KMS-11 (cell line): Measurements from ENCODE around the gene ARPC1A.
"Not testable (repeated sequence)": the region's sequence is repeated elsewhere in the genome, so short reads cannot be mapped to it uniquely, and the experiment has no call there.

Experiments
- H2AFZ ChIP-seq: fragments of 200-600 bp; sonication (generic); 2 replicates; pipeline ENCODE4 v1.6.1; 2016; ENCODE audit warnings: antibody characterized with exemption, mixed run types, low read depth
- H3K27ac ChIP-seq: fragments of 200-600 bp; sonication (generic); 2 replicates; pipeline ENCODE4 v1.6.1; 2016; ENCODE audit warnings: mild to moderate bottlenecking, mixed run types
- H3K27me3 ChIP-seq: fragments of 200-600 bp; sonication (generic); 2 replicates; pipeline ENCODE4 v1.6.1; 2017; ENCODE audit warnings: mild to moderate bottlenecking, low read depth, mixed run types, moderate library complexity; ENCODE audit not compliant: insufficient read depth
- H3K36me3 ChIP-seq: fragments of 200-600 bp; sonication (generic); 2 replicates; pipeline ENCODE4 v1.6.1; 2017; ENCODE audit warnings: mild to moderate bottlenecking, mixed run types; ENCODE audit not compliant: insufficient read depth
- H3K4me1 ChIP-seq: fragments of 200-600 bp; sonication (generic); 2 replicates; pipeline ENCODE4 v1.6.1; 2016; ENCODE audit warnings: mild to moderate bottlenecking, low read depth, mixed run types; ENCODE audit not compliant: poor library complexity, severe bottlenecking
- H3K4me2 ChIP-seq: fragments of 200-600 bp; sonication (generic); 2 replicates; pipeline ENCODE4 v1.7.0; 2016; ENCODE audit warnings: mild to moderate bottlenecking, mixed run types
- H3K4me3 ChIP-seq: fragments of 200-600 bp; sonication (generic); IDR thresholded peaks from 2 replicates; pipeline ENCODE4 v1.6.1; 2017; ENCODE audit warnings: low read depth, low read length, mixed read lengths; ENCODE audit not compliant: insufficient read depth
- H3K79me2 ChIP-seq: fragments of 200-600 bp; sonication (generic); 2 replicates; pipeline ENCODE4 v1.6.1; 2016; ENCODE audit warnings: low read depth, mixed run types; ENCODE audit not compliant: insufficient read depth
- H3K9ac ChIP-seq: fragments of 200-600 bp; sonication (generic); 2 replicates; pipeline ENCODE4 v1.6.1; 2016; ENCODE audit warnings: mild to moderate bottlenecking, mixed run types
- H4K20me1 ChIP-seq: fragments of 200-600 bp; sonication (generic); 2 replicates; pipeline ENCODE4 v1.6.1; 2016; ENCODE audit warnings: mild to moderate bottlenecking, mixed run types; ENCODE audit not compliant: insufficient read depth
- CTCF ChIP-seq: fragments of 200-600 bp; sonication (generic); conservative IDR thresholded peaks from 2 replicates; pipeline ENCODE4 v1.6.1; 2017; ENCODE audit warnings: low read depth, mild to moderate bottlenecking, antibody characterized with exemption, low read length, moderate library complexity, mixed read lengths

ARPC1A gene

GRCh38 chr7:99312316-99313203 lies 13.1 kb upstream of the ARPC1A start:
- no peaks in the 10 kb centered on the region for H3K79me2 ChIP-seq
- no peak overlapping the region for H3K4me3 ChIP-seq
- H4K20me1 ChIP-seq: no peaks in the 10 kb centered on the region
- H3K27me3 ChIP-seq: no peaks in the 10 kb centered on the region
- H3K9ac ChIP-seq: peak overlapping the region; percentile 15; the same call in 1 of the 2 replicates
- H3K36me3 ChIP-seq: no peaks in the 10 kb centered on the region
- H2AFZ ChIP-seq: peak overlapping the region; percentile 60
- peak; percentile 97 for TF ChIP-seq CTCF
- peak overlapping the region; percentile 48 for H3K4me2 ChIP-seq
- H3K27ac ChIP-seq: no peak overlapping the region
- H3K4me1 ChIP-seq: peaks cover 4% of the 10 kb centered on the region

- Histone ChIP-seq H3K79me2 (no peaks in the 10 kb centered on the region), H4K20me1 (no peaks in the 10 kb centered on the region), H3K4me1 (peaks cover 4% of the 10 kb centered on the region), H3K36me3 (no peaks in the 10 kb centered on the region), H3K9ac (peak overlapping the region; percentile 15; the same call in 1 of the 2 replicates), H3K27me3 (no peaks in the 10 kb centered on the region), H3K4me2 (peak overlapping the region; percentile 48), H3K4me3 (no peak overlapping the region), H2AFZ (peak overlapping the region; percentile 60), H3K27ac (no peak overlapping the region)
- peak; percentile 52; the same call in 1 of the 2 replicates for TF ChIP-seq CTCF
Measured at GRCh38 chr7:99313204-99313573, 12.5 kb upstream of the ARPC1A start.

GRCh38 chr7:99314504-99314903 lies 11.2 kb upstream of the ARPC1A start:
- no peak overlapping the region for H3K4me3 ChIP-seq
- peaks cover 4% of the 10 kb centered on the region for H3K4me1 ChIP-seq
- H4K20me1 ChIP-seq: no peaks in the 10 kb centered on the region
- TF ChIP-seq CTCF: no peak
- H3K36me3 ChIP-seq: no peaks in the 10 kb centered on the region
- no peak overlapping the region for H2AFZ ChIP-seq
- H3K27me3 ChIP-seq: no peaks in the 10 kb centered on the region
- no peak overlapping the region for H3K9ac ChIP-seq
- H3K4me2 ChIP-seq: no peak overlapping the region
- H3K27ac ChIP-seq: no peak overlapping the region
- H3K79me2 ChIP-seq: no peaks in the 10 kb centered on the region

GRCh38 chr7:99320371-99320770 lies 5.3 kb upstream of the ARPC1A start:
- Histone ChIP-seq H3K9ac (no peak overlapping the region), H3K4me1 (no peaks in the 10 kb centered on the region), H4K20me1 (no peaks in the 10 kb centered on the region), H2AFZ (no peak overlapping the region), H3K4me3 (no peak overlapping the region), H3K4me2 (no peak overlapping the region), H3K27me3 (no peaks in the 10 kb centered on the region), H3K36me3 (no peaks in the 10 kb centered on the region), H3K79me2 (0 out of 2 replicates have a peak, but pooled peaks cover 9% of the 10 kb centered on the region), H3K27ac (no peak overlapping the region)
- no peak for TF ChIP-seq CTCF

- not testable (repeated sequence) for H3K27ac ChIP-seq, H3K27me3 ChIP-seq, H3K4me2 ChIP-seq, H4K20me1 ChIP-seq, H2AFZ ChIP-seq, H3K36me3 ChIP-seq, H3K9ac ChIP-seq, H3K4me3 ChIP-seq
- peaks cover 29% of the 10 kb centered on the region for H3K79me2 ChIP-seq
- H3K4me1 ChIP-seq: peaks cover 11% of the 10 kb centered on the region
Measured at GRCh38 chr7:99322659-99323058, 3.0 kb upstream of the ARPC1A start.
